Left cardiac atrium (tissue), 4 donors: ENCODE results near the gene EFR3B. TPM values are rescaled to one million over a fixed set of nuclear protein-coding genes. Genes with fewer than 3 reads are reported as not detected.
"Not testable (repeated sequence)": the region's sequence is repeated elsewhere in the genome, so short reads cannot be mapped to it uniquely, and the experiment has no call there.

Source experiments
- ATAC-seq, 2 donors: fragments of 200-7000 bp; cut with Tn5 transposase; one replicate each; pipeline ENCODE4 v1.9.1; 2020; ENCODE audit warnings: mild to moderate bottlenecking in 2 of 2, moderate library complexity in 2 of 2
- DNase-seq: peaks from one replicate; pipeline ENCODE4 v3.0.0-alpha.2; 2020
- intact Hi-C, 2 donors: fragments of 100-400 bp; cut with DNase I; formaldehyde crosslinking; loops; one replicate each; pipeline versions ENCODE4 v1.14.1 to v1.15.1; 2022 to 2023
- total RNA-seq, 2 donors: library from RNA; stranded (reverse); fragmentation: NEBNext Ultra II Directional; extraction: Animal tissue kit (Norgen Biotek cat#: 25700); gene quantifications; one replicate each; pipeline ENCODE4 v1.2.1, GENCODE V29; 2021
- donor health status: DM: no; HTN: yes; CAD: no.
- donor health status: DM: no; HTN: yes; CAD: no; lungs with severe emphysema.
- donor health status: DM: yes; HTN: yes; CAD: no.
- donor health status: Dilated cardiomyopathy.

EFR3B gene
- total RNA-seq, 2 donors from 2014 or later = 7.5 to 8.7 TPM

DNA sequence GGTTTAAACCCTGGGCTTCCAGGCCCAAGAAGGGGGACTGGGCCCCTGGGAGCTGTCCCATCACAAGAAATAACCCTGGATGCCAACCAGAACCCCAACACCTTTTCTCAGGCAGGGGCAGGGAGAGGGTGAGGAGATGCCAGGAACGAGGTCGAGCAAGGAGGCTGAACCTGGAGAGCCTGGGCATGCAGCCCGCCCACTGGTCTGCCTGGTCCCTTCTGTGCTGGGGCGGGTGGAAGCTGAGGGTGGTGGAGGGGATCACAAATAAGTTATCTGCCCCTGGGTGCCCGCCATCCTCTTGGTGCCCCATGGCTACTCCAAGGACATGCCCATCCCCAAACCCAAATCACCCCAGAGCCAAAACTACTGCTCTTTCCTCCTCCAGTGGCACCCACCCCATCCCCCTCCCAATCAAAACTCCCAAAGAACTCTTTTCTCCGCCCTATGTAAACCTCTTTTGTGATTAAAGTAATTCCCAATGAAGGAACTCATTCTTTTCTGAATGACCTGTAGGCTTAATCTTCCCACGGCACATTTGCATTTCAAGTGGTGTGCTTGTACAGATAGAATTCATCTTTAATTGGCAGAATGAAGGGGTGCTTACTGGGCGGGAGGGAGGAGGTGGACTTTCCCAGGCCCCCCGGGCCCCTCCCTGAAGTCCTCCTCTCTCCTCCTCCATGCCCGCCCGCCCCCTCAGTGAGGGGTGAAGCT lies 47.9 kb downstream of the EFR3B start:
- DNase-seq (no peak), ATAC-seq (no peak)
- intact Hi-C loops = no loop called here

DNA sequence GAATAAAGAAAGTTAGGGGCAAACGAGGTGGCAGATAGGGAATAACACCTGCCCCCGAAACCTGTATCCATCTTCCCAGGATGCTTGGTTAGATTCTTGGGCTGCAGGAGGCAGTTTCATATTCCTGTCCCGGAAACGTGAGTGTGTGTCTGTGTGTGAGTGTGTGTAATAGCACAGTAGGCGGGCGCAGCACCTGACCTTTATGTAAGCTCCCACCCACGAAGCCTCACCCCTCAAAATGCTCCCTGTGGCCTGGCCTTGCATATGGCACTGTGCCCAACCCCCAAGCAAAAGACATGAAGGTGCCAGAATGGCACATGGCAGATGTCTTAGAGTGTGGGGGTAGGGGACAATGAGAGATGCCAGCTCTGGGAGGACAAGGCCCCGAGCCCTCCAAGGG lies 48.9 kb downstream of the EFR3B start:
- intact Hi-C loops = no loop called here
- no peak for ATAC-seq

DNA sequence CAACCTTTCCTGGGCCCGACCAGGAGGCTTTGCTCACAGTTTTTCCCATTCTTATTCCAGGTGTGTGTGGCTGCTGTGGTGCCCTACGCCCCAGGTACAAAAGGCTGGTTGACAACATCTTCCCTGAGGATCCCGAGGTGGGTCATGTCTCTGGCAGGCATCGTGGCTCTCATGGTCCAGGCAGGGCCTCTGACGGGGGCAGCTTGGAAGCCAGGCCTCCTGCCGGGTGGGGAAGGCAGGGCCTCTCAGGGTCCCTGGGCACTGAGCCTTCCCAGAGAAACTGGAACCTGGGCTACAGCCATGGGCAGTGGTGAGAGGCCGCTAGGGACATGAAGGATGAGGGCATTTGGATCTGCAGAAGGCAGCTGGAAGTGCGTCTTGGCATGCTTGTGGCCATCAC lies 49.4 kb downstream of the EFR3B start:
- intact Hi-C loops = no loop called here
- ATAC-seq = no peak
- no peak for DNase-seq

More for the DNA sequence above, 48.9 kb downstream of the EFR3B start:
- DNase-seq = no peak

- ATAC-seq (peak in 1 of 2 donors; percentile 29), DNase-seq (no peak)
- intact Hi-C loops = no loop called here
These were observed 56.2 kb downstream of the EFR3B start for GRCh38 chr2:25098056-25098455.

DNA sequence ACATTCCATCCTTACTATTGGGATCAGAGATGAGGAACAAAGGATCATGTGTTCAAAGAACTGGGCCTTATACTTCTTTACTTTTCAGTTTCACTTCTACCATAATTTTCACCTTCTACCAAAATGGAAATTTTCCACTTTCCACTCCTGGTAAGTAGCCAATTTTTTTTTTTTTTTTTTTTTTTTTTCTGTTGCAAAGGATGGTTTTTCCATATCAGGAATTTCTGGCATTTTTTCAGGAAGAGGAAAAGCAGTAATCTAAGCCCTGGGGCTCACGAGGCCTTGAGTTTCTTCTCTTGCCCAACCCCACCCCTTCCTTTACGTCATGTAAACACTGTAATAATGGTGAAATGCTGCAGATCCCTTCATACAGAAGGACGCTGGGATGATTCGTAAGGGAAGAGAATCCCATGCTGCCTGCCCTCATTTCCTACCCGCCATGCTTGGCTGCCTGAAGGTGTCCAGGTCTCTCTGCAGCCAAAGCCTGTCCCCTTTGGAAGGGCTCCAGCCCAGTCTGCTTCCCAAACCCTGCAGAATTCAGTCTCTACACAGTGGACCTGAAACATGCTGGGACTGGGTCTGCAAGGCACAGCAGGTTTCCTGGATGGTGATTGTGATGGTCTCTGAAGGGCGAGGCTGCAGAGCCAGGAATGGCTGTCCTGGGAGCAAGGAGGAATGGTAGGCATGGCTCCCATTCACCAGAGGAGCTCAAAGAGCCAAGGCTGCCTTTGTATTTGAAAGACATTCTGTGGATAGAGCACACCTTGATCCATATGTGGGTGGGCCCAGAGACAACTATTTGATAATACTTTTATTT lies 57.0 kb downstream of the EFR3B start:
- DNase-seq (peak; percentile 63), ATAC-seq (peak; percentile 84 to 91)
- intact Hi-C loops = no loop called here

DNA sequence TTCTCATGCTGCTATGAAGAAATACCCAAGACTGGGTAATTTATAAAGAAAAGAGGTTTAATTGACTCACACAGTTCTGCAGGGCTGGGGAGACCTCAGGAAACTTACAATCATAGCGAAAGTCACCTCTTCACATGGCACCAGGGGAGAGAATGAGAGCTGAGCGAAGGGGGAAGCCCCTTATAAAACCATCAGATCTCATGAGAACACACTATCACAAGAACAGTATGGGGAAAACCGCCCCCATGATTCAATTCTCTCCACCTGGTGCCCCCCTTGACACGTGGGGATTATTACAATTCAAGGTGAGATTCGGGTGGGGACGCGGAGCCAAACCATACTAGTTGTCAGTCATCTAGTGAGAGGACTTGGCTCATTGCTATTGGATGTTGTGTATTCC lies 60.5 kb downstream of the EFR3B start:
- DNase-seq, intact Hi-C loops, ATAC-seq: not testable (repeated sequence)

GRCh38 chr2:25103287-25103871 lies 61.5 kb downstream of the EFR3B start:
- intact Hi-C loops = no loop called here
- peak; percentile 27 for DNase-seq
- ATAC-seq = peak; percentile 66 to 93

GRCh38 chr2:25104736-25105135 lies 62.9 kb downstream of the EFR3B start:
- intact Hi-C loops = no loop called here
- ATAC-seq (no peak), DNase-seq (no peak)

- peak in 1 of 2 donors; percentile 40 for ATAC-seq
- no peak for DNase-seq
- intact Hi-C loops = no loop called here
These were observed 63.6 kb downstream of the EFR3B start for GRCh38 chr2:25105336-25106085.

DNA sequence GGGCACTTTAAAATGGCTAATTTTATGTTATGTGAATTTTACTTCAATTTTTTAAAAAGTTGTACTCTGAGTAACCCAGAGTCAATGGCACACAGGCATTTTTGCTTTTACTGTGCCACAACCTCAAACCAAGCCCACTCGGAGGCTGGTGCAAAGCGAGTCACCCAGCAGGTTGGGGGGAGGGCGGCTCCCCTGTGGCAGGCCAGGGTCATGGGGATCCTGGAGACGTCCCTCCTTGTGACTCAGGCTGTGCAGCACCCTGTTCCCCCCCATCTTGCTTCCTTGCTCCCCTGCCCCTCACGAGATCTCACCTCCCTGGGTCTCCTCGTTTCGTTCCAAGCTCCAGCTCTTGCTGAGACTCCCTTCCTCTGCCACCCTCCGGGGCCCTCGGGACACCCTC lies 67.9 kb downstream of the EFR3B start:
- DNase-seq (no peak), ATAC-seq (no peak)
- intact Hi-C loops = no loop called here

DNA sequence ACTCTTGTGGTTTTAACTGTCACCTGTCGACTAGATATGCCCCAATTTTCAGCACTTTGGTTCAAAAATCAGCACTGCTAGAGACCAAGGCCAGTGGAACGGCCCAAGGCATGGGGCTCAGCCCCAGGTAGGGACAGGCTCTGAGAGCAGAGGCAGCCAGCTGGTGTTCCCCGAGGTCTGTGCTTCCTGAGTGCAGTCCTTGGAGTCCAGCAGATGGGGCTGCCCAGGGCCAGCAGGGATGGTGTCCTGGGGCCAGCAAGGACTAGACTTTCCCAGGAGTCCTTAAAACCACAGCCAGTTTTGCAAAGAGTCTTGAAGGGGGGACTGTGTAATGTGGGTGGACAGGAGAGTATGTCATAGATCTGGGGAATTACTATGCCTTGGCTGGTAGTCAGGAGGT lies 70.2 kb downstream of the EFR3B start:
- intact Hi-C loops = no loop called here
- DNase-seq (peak; percentile 13), ATAC-seq (no peak)

- ATAC-seq (no peak), DNase-seq (no peak)
- intact Hi-C loops = no loop called here
These were observed 73.5 kb downstream of the EFR3B start for GRCh38 chr2:25115249-25115883.

GRCh38 chr2:25115902-25116301 lies 74.0 kb downstream of the EFR3B start:
- ATAC-seq = no peak
- intact Hi-C loops = no loop called here
- no peak for DNase-seq

GRCh38 chr2:25116956-25117355 lies 75.1 kb downstream of the EFR3B start:
- ATAC-seq = no peak
- intact Hi-C loops = no loop called here
- DNase-seq = no peak

DNA sequence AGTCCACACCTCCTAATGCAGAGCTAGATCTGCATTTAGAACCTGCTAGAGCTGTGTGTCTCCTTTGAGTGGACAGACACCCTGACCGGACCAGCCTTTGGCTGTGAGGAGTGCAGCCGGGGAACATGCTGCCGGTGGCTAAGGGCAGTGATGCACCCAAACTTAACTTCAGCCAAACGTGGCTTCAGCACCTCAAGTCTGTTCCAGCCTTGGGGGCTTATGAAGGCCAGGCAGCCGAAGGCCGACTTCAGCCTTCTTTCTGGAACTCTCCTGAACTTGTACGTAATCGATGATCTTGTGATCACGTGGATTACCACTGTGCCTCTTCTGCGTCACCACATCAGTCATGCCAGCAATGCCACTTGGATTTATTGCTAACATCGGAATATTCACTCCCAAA lies 77.4 kb downstream of the EFR3B start:
- no peak for ATAC-seq
- intact Hi-C loops = no loop called here
- no peak for DNase-seq

DNA sequence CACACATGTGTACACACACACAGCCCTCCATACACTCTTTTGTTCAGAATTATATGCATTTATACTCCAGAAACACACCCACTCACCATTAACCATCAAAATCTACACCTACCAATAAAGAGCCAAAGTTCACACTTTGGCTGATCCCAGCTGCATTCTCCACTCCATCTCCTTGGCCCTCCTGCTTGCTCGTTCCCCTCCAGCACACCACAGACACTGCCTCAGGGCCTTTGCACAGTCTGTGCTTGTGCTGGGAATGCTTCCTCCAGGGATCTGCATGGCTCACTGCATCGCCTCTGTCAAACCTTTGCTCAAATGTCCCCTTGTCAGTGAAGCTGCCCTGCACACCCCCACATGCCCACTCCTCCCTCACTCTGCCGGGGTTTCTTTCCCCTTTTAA lies 80.5 kb downstream of the EFR3B start:
- intact Hi-C loops = no loop called here
- no peak for ATAC-seq
- DNase-seq = no peak

DNA sequence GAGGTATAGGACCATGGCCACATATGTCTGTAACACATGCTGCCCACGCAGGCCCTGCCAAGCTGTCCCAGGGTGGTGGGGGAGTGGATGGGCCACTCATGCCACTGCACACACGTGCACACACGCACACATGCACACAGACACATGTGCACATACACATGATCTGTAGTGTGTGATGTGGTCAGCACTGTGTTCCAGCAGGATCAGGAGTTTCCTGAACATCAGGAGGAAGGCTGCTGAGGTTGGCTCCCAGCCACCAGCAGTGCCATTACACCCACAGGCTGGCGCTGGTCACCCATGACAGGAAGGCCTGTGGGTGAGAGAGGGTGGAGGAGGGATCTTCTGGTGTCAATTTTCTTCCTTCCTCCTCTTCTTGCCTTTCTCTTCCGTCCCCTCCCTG lies 81.8 kb downstream of the EFR3B start:
- no peak for DNase-seq
- intact Hi-C loops = no loop called here
- ATAC-seq = peak in 1 of 2 donors; percentile 15

DNA sequence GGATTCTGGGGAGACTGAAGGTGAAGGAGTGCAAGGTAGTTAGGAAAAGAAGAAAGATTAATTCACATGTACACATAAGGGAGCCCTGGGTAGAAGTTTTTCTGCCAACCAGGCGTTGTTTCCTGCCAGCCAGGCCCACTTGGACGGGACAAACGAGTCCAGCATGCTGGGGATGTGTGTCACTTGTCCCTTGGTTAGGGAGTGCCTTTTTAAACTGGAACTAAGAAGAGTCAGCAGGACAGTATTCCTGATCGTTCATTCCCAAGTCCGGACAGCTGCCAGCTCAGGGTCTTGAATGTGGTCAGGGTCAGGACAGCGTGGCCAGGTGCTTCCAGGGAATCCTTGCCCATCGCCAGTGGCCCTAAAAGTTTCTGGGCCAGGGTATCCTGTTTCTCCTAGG lies 83.3 kb downstream of the EFR3B start:
- no peak for DNase-seq
- ATAC-seq = no peak
- intact Hi-C loops = no loop called here

- DNase-seq = no peak
- intact Hi-C loops = no loop called here
- no peak for ATAC-seq
These were observed 84.1 kb downstream of the EFR3B start for GRCh38 chr2:25125976-25126375.
